ENCODE results near the gene HOXD12. TPM values are rescaled to one million over a fixed set of nuclear protein-coding genes. Genes with fewer than 3 reads are reported as not detected.

HOXD12 gene
- total RNA-seq, 1 experiment from 2014 or later: 0.27 TPM

DNA sequence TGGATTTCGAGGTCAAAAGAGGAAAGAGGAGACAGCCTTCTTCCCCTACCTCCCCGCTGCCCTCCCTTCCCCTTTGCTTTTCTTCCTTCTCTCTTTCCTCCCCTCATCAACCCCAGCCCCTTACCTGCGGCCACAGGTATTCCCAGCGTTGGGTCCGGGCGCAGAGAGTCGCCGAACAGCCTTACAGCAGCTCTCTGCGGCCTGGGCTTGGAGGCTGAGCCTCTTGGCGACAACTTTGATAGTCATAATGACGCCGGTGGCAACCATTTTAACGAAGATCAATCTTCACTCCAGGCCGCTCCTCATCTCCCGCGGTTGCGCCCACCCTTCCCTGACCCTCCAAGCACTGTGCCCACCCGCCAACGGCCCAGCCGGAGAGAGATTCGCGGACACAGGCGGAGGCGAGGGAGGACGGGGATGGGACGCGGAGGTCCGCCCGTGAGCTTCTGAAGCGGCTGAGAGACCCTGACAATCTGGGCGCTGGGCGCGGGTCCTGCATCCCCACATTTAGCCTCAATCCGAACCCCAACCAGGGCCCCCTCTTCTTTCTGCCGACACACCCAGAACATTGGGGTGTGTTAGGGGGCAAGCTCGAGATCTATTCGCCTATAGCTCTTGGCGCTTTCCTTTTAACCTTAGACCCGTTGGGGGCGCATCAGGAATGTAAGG is 14.3 kb upstream of the HOXD12 start:
- intact Hi-C loops (cut with micrococcal nuclease): loop anchor here (5.0 kb wide), 1 partner anchor 1048 kb away; no protein-coding TSS in a partner anchor
- Histone ChIP-seq H3K4me2 (ENCODE audit: low read length) (no peak overlapping the region), H3K79me2 (ENCODE audit: insufficient read depth, low read length) (no peaks in the 10 kb centered on the region), H3K4me3 (replicated peaks in 1 of 2; ENCODE audit: low read depth in 1 of 2, low read length in 2 of 2) (no peak overlapping the region), H2AFZ (ENCODE audit: low read depth, low read length, poor library complexity, severe bottlenecking) (no peak overlapping the region), H3K9me2 (ENCODE audit: insufficient read depth) (no peaks in the 10 kb centered on the region), H3K4me1 (ENCODE audit: control insufficient read depth in 1 of 2, insufficient read depth in 2 of 2, low read length in 2 of 2) (no peaks in the 10 kb centered on the region), H3K9me3 (ENCODE audit: control insufficient read depth in 1 of 2, insufficient read depth in 1 of 2, low read depth in 1 of 2, low read length in 2 of 2) (no peaks in the 10 kb centered on the region; a peak in 1 of 4 replicates), H3K27ac (ENCODE audit: low read depth, low read length) (no peak overlapping the region), H3K27me3 (ENCODE audit: insufficient read depth, low read length) (no peaks in the 10 kb centered on the region), H3K9ac (ENCODE audit: low read length) (no peak overlapping the region), H3K36me3 (ENCODE audit: control insufficient read depth in 1 of 2, insufficient read depth in 2 of 2, low read length in 2 of 2) (no peaks in the 10 kb centered on the region), H4K20me1 (ENCODE audit: insufficient read depth) (no peaks in the 10 kb centered on the region)
- ChIA-PET CTCF (no interaction called here), POLR2A (no interaction called here), RAD21 (ENCODE audit: low non-redundant PET in 1 of 2, low total read pairs in 2 of 2, uncharacterized antibody in 2 of 2, unreplicated experiment in 2 of 2) (no interaction called here)
- TF ChIP-seq RAD21 (IDR thresholded peaks at IDR 0.05; ENCODE audit: low read depth): no peak
- TF ChIP-seq, protein P1, sequence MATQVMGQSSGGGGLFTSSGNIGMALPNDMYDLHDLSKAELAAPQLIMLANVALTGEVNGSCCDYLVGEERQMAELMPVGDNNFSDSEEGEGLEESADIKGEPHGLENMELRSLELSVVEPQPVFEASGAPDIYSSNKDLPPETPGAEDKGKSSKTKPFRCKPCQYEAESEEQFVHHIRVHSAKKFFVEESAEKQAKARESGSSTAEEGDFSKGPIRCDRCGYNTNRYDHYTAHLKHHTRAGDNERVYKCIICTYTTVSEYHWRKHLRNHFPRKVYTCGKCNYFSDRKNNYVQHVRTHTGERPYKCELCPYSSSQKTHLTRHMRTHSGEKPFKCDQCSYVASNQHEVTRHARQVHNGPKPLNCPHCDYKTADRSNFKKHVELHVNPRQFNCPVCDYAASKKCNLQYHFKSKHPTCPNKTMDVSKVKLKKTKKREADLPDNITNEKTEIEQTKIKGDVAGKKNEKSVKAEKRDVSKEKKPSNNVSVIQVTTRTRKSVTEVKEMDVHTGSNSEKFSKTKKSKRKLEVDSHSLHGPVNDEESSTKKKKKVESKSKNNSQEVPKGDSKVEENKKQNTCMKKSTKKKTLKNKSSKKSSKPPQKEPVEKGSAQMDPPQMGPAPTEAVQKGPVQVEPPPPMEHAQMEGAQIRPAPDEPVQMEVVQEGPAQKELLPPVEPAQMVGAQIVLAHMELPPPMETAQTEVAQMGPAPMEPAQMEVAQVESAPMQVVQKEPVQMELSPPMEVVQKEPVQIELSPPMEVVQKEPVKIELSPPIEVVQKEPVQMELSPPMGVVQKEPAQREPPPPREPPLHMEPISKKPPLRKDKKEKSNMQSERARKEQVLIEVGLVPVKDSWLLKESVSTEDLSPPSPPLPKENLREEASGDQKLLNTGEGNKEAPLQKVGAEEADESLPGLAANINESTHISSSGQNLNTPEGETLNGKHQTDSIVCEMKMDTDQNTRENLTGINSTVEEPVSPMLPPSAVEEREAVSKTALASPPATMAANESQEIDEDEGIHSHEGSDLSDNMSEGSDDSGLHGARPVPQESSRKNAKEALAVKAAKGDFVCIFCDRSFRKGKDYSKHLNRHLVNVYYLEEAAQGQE (IDR thresholded peaks at IDR 0.05; ENCODE audit: low read depth): no peak
- ATAC-seq (no peak), DNase-seq (ENCODE audit: low read depth, low spot score) (no peak)
- no TSS peak for BruUV-seq (replicated peaks)

All from HCT116 (cell line).